ENCODE measurements around the gene RTN3. TPM values are rescaled to one million over a fixed set of nuclear protein-coding genes. Genes with fewer than 3 reads are reported as not detected.

The RTN3 gene
- total RNA-seq, 2 donors from 2014 or later = 128 to 160 TPM

DNA sequence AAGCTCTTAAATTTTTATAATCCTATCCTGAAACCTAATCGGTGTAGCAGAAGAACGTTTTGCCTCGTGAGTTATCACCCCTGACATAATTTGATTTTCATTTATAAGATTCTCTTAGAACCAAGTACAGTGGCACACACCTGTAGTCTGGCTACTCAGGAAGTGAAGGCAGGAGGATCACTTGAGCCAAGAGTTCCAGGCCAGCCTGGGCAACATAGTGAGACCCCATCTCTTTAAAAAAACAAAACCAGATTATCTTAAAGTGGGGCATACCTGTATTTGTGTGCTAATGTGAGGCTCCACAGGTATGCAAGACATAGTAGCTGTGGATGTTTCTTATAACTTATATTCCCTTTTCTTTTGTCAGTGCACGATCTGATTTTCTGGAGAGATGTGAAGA is 68.3 kb downstream of the RTN3 start:
- TF ChIP-seq, protein P1, sequence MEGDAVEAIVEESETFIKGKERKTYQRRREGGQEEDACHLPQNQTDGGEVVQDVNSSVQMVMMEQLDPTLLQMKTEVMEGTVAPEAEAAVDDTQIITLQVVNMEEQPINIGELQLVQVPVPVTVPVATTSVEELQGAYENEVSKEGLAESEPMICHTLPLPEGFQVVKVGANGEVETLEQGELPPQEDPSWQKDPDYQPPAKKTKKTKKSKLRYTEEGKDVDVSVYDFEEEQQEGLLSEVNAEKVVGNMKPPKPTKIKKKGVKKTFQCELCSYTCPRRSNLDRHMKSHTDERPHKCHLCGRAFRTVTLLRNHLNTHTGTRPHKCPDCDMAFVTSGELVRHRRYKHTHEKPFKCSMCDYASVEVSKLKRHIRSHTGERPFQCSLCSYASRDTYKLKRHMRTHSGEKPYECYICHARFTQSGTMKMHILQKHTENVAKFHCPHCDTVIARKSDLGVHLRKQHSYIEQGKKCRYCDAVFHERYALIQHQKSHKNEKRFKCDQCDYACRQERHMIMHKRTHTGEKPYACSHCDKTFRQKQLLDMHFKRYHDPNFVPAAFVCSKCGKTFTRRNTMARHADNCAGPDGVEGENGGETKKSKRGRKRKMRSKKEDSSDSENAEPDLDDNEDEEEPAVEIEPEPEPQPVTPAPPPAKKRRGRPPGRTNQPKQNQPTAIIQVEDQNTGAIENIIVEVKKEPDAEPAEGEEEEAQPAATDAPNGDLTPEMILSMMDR (conservative IDR thresholded peaks at IDR 0.05) = no peak
- Histone ChIP-seq H3K4me3 (ENCODE audit: low read length) (no peak overlapping the region), H3K9me3 (ENCODE audit: control insufficient read depth, low read length) (no peaks in the 10 kb centered on the region), H3K36me3 (ENCODE audit: control insufficient read depth, insufficient read depth, low read length) (peaks cover 41% of the 10 kb centered on the region), H3K27ac (ENCODE audit: low read depth, low read length) (no peak overlapping the region), H3K27me3 (ENCODE audit: control insufficient read depth, insufficient read depth, low read length, poor library complexity, severe bottlenecking) (no peaks in the 10 kb centered on the region), H3K4me1 (ENCODE audit: control insufficient read depth, insufficient read depth, low read length) (no peaks in the 10 kb centered on the region), H3K9ac (ENCODE audit: extremely low read depth, low read length, poor library complexity, severe bottlenecking) (no peak overlapping the region)
- no peak overlapping the region for H3K4me3 Mint-ChIP-seq
- no peak for DNase-seq
- 97 to 100% methylated on average over 2 to 4 of the region's 4 CpGs for WGBS, 2 experiments (ENCODE audit: insufficient coverage in 1 of 2, insufficient read length in 1 of 2)
- peaks cover 47% of the 10 kb centered on the region for H3K36me3 Mint-ChIP-seq (ENCODE audit: low read depth)
- H3K9me3 Mint-ChIP-seq = no peaks in the 10 kb centered on the region
- no peak overlapping the region for H3K27ac Mint-ChIP-seq
- H3K27me3 Mint-ChIP-seq (ENCODE audit: insufficient read depth) = no peaks in the 10 kb centered on the region
- peaks cover 6% of the 10 kb centered on the region for H3K4me1 Mint-ChIP-seq

DNA sequence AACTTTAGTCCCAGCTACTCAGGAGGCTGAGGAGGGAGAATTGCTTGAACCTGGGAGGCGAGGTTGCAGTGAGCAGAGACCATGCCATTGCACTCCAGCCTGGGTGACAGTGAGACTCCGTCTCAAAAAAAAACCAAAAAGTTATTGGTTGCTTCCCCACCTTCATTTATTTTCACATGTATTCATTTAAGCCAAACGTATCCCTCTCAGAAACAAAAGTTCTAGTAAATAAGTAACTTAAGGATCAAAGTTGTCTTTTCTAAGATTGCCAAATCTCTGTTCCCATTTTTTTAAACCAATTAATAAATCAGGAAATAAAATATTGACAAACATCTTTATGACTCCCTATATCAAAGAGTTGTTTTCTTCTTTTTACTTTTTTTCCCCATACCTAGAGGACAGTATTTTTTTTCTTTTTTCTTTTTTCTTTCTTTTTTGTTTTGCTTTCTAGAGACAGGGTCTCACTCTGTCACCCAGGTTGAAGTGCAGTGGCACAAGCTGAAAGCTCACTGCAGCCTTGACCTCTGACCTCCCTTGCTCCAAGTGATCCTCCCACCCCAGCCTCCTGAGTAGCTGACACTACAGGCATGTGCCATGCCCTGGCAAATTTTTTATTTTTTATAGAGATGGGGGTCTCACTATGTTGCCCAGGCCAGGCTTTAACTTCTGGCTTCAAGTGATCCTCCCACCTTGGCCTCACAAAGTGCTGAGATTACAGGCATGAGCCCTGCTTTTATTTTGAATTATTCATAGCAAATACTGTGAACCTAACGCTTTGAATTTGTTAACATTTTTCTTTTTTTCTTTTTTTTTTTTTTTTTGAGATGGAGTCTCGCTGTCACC is 75.8 kb downstream of the RTN3 start:
- H3K4me3 Mint-ChIP-seq = no peak overlapping the region
- TF ChIP-seq, protein P1 (conservative IDR thresholded peaks at IDR 0.05) = no peak

DNA sequence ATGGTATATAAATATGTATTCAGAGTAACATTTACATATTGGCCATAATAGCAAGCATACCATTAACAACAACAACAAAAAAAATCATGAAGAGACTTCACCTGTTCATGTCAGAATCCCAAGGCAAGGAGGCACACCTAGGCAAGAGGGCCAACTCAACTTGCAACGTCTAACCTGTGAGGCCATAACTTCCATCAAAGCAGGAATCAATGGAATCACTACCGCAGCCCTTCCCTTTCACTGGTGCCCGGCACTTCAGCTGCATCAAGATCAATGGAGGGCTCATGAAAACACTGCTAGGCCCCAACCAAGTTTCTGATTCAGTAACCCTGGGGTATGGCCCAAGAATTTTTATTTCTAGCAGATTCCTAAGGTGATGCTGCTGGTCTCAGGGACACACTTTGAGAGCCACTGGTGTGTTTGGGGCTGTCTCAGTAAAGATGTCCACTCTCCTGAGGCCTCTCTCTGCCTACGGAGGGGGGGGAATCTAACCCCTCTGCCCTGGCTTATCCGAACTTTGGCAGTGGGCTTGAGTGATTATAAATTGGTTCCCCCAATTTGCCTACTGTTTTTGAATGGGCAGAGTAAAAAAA is 79.3 kb downstream of the RTN3 start:
- H3K27me3 ChIP-seq (ENCODE audit: control insufficient read depth, insufficient read depth, low read length, poor library complexity, severe bottlenecking) = no peaks in the 10 kb centered on the region
- 50 to 62% methylated on average over 5 of the region's 5 CpGs for WGBS, 2 experiments (ENCODE audit: insufficient coverage in 1 of 2, insufficient read length in 1 of 2)
- H3K4me1 ChIP-seq (ENCODE audit: control insufficient read depth, insufficient read depth, low read length) = peaks cover 8% of the 10 kb centered on the region
- no peaks in the 10 kb centered on the region for H3K27me3 Mint-ChIP-seq (ENCODE audit: insufficient read depth)
- peak; percentile 52 for DNase-seq
- H3K27ac Mint-ChIP-seq = peak overlapping the region; percentile 90
- peaks cover 46% of the 10 kb centered on the region for H3K36me3 Mint-ChIP-seq (ENCODE audit: low read depth)
- no peak overlapping the region for H3K27ac ChIP-seq (ENCODE audit: low read depth, low read length)
- peaks cover 29% of the 10 kb centered on the region for H3K4me1 Mint-ChIP-seq
- peak overlapping the region; percentile 89 for H3K4me3 Mint-ChIP-seq
- TF ChIP-seq, protein P1 (conservative IDR thresholded peaks at IDR 0.05) = no peak
- H3K9me3 Mint-ChIP-seq = no peaks in the 10 kb centered on the region
- peak overlapping the region; percentile 82 for H3K4me3 ChIP-seq (ENCODE audit: low read length)
- H3K9me3 ChIP-seq (ENCODE audit: control insufficient read depth, low read length) = no peaks in the 10 kb centered on the region
- H3K36me3 ChIP-seq (ENCODE audit: control insufficient read depth, insufficient read depth, low read length) = peaks cover 32% of the 10 kb centered on the region
- no peak overlapping the region for H3K9ac ChIP-seq (ENCODE audit: extremely low read depth, low read length, poor library complexity, severe bottlenecking)

More for the DNA sequence above, 75.8 kb downstream of the RTN3 start:
- H3K4me3 ChIP-seq (ENCODE audit: low read length) = no peak overlapping the region
- Mint-ChIP-seq H3K4me1 (peaks cover 24% of the 10 kb centered on the region), H3K27me3 (ENCODE audit: insufficient read depth) (no peaks in the 10 kb centered on the region), H3K9me3 (no peaks in the 10 kb centered on the region), H3K36me3 (ENCODE audit: low read depth) (peaks cover 68% of the 10 kb centered on the region), H3K27ac (no peak overlapping the region)
- peaks cover 2% of the 10 kb centered on the region for H3K4me1 ChIP-seq (ENCODE audit: control insufficient read depth, insufficient read depth, low read length)
- no peak overlapping the region for H3K27ac ChIP-seq (ENCODE audit: low read depth, low read length)
- no peak for DNase-seq
- H3K9me3 ChIP-seq (ENCODE audit: control insufficient read depth, low read length) = no peaks in the 10 kb centered on the region
- H3K27me3 ChIP-seq (ENCODE audit: control insufficient read depth, insufficient read depth, low read length, poor library complexity, severe bottlenecking) = no peaks in the 10 kb centered on the region
- 94 to 98% methylated on average over 3 to 5 of the region's 5 CpGs for WGBS, 2 experiments (ENCODE audit: insufficient coverage in 1 of 2, insufficient read length in 1 of 2)
- H3K36me3 ChIP-seq (ENCODE audit: control insufficient read depth, insufficient read depth, low read length) = peaks cover 50% of the 10 kb centered on the region
- H3K9ac ChIP-seq (ENCODE audit: extremely low read depth, low read length, poor library complexity, severe bottlenecking) = no peak overlapping the region
